Duodenal mucosa (tissue), 2 donors: ENCODE results near the gene ZFP2.

Experiments
- H3K27ac ChIP-seq: one replicate; pipeline ENCODE4 v1.7.0; 2013; ENCODE audit warnings: low read depth, low read length
- H3K27me3 ChIP-seq, 2 donors: one replicate each; pipeline ENCODE4 v1.7.0; 2013; ENCODE audit warnings: low read length in 2 of 2, control low read depth in 1 of 2; ENCODE audit not compliant: insufficient read depth in 2 of 2, control insufficient read depth in 1 of 2
- H3K36me3 ChIP-seq, 2 donors: one replicate each; pipeline ENCODE4 v1.7.0; 2013; ENCODE audit warnings: low read length in 2 of 2, control low read depth in 1 of 2; ENCODE audit not compliant: insufficient read depth in 2 of 2, control insufficient read depth in 1 of 2
- H3K4me1 ChIP-seq, 2 donors: one replicate each; pipeline ENCODE4 v1.7.0; 2013; ENCODE audit warnings: low read length in 2 of 2, control low read depth in 1 of 2; ENCODE audit not compliant: insufficient read depth in 2 of 2, control insufficient read depth in 1 of 2
- H3K4me3 ChIP-seq, 2 donors: one replicate each; pipeline ENCODE4 v1.7.0; 2013; ENCODE audit warnings: low read length in 2 of 2, low read depth in 1 of 2
- H3K9ac ChIP-seq, 2 donors: one replicate each; pipeline ENCODE4 v1.7.0; 2013; ENCODE audit warnings: low read length in 2 of 2, low read depth in 1 of 2
- H3K9me3 ChIP-seq, 2 donors: one replicate each; pipeline ENCODE4 v1.7.0; 2013; ENCODE audit warnings: low read length in 2 of 2, control low read depth in 1 of 2; ENCODE audit not compliant: control insufficient read depth in 1 of 2

ZFP2 gene

DNA sequence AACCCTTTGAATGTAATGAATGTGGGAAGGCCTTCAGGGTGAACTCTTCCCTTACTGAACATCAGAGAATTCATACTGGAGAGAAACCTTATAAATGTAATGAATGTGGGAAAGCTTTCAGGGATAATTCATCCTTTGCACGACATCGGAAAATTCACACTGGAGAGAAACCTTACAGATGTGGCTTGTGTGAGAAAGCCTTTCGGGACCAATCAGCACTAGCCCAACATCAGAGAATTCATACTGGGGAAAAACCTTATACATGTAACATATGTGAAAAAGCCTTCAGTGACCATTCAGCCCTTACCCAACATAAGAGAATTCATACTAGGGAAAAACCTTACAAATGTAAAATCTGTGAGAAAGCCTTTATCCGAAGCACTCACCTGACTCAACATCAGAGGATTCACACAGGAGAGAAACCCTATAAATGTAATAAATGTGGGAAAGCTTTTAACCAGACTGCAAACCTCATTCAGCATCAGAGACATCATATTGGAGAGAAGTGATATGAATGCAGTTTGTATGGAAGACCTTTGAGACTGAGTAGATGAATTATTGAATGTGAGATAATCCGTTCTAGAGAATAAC, 69.8 kb downstream of the ZFP2 start:
- Histone ChIP-seq H3K4me1 (no peaks in the 10 kb centered on the region), H3K4me3 (peak overlapping the region; percentile 5 to 28), H3K27me3 (no peaks in the 10 kb centered on the region), H3K9ac (no peak overlapping the region), H3K9me3 (peaks cover 63 to 73% of the 10 kb centered on the region in 2 donors), H3K36me3 (peaks cover 0 to 6% of the 10 kb centered on the region in 2 donors), H3K27ac (no peak overlapping the region)

- no peaks in the 10 kb centered on the region for H3K4me1 ChIP-seq
- H3K27ac ChIP-seq, result no peak overlapping the region
- H3K36me3 ChIP-seq, result no peaks in the 10 kb centered on the region
- no peaks in the 10 kb centered on the region for H3K27me3 ChIP-seq
- H3K9ac ChIP-seq, result no peak overlapping the region
- H3K9me3 ChIP-seq, result peaks cover 57 to 59% of the 10 kb centered on the region in 2 donors
- H3K4me3 ChIP-seq, result no peak overlapping the region
Measured at GRCh38 chr5:178981381-178981780, 85.7 kb downstream of the ZFP2 start.
